Measurements from ENCODE around the gene HNRNPD. TPM values are rescaled to one million over a fixed set of nuclear protein-coding genes. Genes with fewer than 3 reads are reported as not detected.
A peak's percentile ranks its signal among the peaks of the same experiment; 100 is the strongest.

Gene HNRNPD
- 212 TPM for polyA plus RNA-seq (2013, experiment 1 of 2)
- 203 TPM for polyA plus RNA-seq (2013, experiment 2 of 2)

GRCh38 chr4:82373816-82374625 lies at the start of gene HNRNPD:
TSS of gene HNRNPD (minus strand) at chr4:82373991. CDS start at chr4:82373678, 313 bp downstream.
- peak within 1 kb of the TSS; percentile 99 for H3K18ac ChIP-seq (ENCODE audit: low read depth in 1 of 2, low read length in 2 of 2)
- WGBS = under 1% methylated on average over 82 of the region's 83 CpGs
- peak within 1 kb of the TSS; percentile 93 for H2BK5ac ChIP-seq (ENCODE audit: low read depth, low read length, poor library complexity, severe bottlenecking)
- peak; percentile 100 for DNase-seq
- peak within 1 kb of the TSS; percentile 98 for H2AFZ ChIP-seq (ENCODE audit: low read depth, low read length)
- H3K4me2 ChIP-seq (ENCODE audit: low read length, poor library complexity, severe bottlenecking) = peak within 1 kb of the TSS; percentile 96
- H3K23ac ChIP-seq (ENCODE audit: low read length in 2 of 2) = peak within 1 kb of the TSS; percentile 99 to 100
- peak within 1 kb of the TSS; percentile 97 to 99 for H3K4ac ChIP-seq (ENCODE audit: low read depth in 1 of 2, low read length in 2 of 2)
- peak within 1 kb of the TSS; percentile 75 for H2AK5ac ChIP-seq (ENCODE audit: low read length, severe bottlenecking)
- H3K36me3 ChIP-seq (ENCODE audit: control insufficient read depth in 1 of 2, insufficient read depth in 2 of 2, low read depth in 1 of 2, low read length in 2 of 2) = peaks cover 3 to 19% of the 10 kb centered on the region in 2 experiments
- H3K4me3 ChIP-seq (ENCODE audit: insufficient read depth in 1 of 2, low read depth in 1 of 2, low read length in 2 of 2) = peak within 1 kb of the TSS; percentile 93 to 99
- peak within 1 kb of the TSS; percentile 96 for H3K9ac ChIP-seq (ENCODE audit: low read length)
- H3K79me1 ChIP-seq (replicated peaks; ENCODE audit: low read length, poor library complexity, severe bottlenecking) = peaks cover 13% of the 10 kb centered on the region
- H2BK120ac ChIP-seq (ENCODE audit: low read depth, low read length) = peak within 1 kb of the TSS; percentile 91
- peak within 1 kb of the TSS; percentile 99 for H4K8ac ChIP-seq (ENCODE audit: low read length)
- H2BK12ac ChIP-seq (ENCODE audit: low read length in 2 of 2) = peak within 1 kb of the TSS; percentile 42 to 84
- H2BK15ac ChIP-seq (ENCODE audit: low read depth, poor library complexity, severe bottlenecking) = peak within 1 kb of the TSS; percentile 82
- H3K27me3 ChIP-seq (ENCODE audit: control insufficient read depth in 1 of 2, insufficient read depth in 1 of 2, low read length in 2 of 2) = no peaks in the 10 kb centered on the region
- H3K9me3 ChIP-seq (ENCODE audit: control insufficient read depth, low read length) = no peaks in the 10 kb centered on the region
- peak within 1 kb of the TSS; percentile 22 to 99 for H3K14ac ChIP-seq (ENCODE audit: low read length in 2 of 2)
- peak within 1 kb of the TSS; percentile 93 for H3K27ac ChIP-seq (ENCODE audit: low read length, poor library complexity, severe bottlenecking)
- peaks cover 6% of the 10 kb centered on the region for H3K4me1 ChIP-seq (ENCODE audit: control insufficient read depth, insufficient read depth, low read depth, low read length)
- H4K91ac ChIP-seq (ENCODE audit: low read length) = peak within 1 kb of the TSS; percentile 100

- H2BK12ac ChIP-seq (ENCODE audit: low read length in 2 of 2) = no peak overlapping the region
- no peak overlapping the region for H3K18ac ChIP-seq (ENCODE audit: low read depth in 1 of 2, low read length in 2 of 2)
- H3K4me2 ChIP-seq (ENCODE audit: low read length, poor library complexity, severe bottlenecking) = no peak overlapping the region
- no peak overlapping the region for H2BK15ac ChIP-seq (ENCODE audit: low read depth, poor library complexity, severe bottlenecking)
- H3K23ac ChIP-seq (ENCODE audit: low read length in 2 of 2) = no peak overlapping the region
- H2BK5ac ChIP-seq (ENCODE audit: low read depth, low read length, poor library complexity, severe bottlenecking) = no peak overlapping the region
- H3K4ac ChIP-seq (ENCODE audit: low read depth in 1 of 2, low read length in 2 of 2) = no peak overlapping the region
- no CpG with 5 or more reads among the region's 5 CpGs for WGBS
- no peak for DNase-seq
- no peak overlapping the region for H3K27ac ChIP-seq (ENCODE audit: low read length, poor library complexity, severe bottlenecking)
- no peaks in the 10 kb centered on the region for H3K27me3 ChIP-seq (ENCODE audit: control insufficient read depth in 1 of 2, insufficient read depth in 1 of 2, low read length in 2 of 2)
- H3K14ac ChIP-seq (ENCODE audit: low read length in 2 of 2) = no peak overlapping the region
- no peak overlapping the region for H2BK120ac ChIP-seq (ENCODE audit: low read depth, low read length)
- H3K9ac ChIP-seq (ENCODE audit: low read length) = no peak overlapping the region
- no peak overlapping the region for H4K91ac ChIP-seq (ENCODE audit: low read length)
- H3K4me1 ChIP-seq (ENCODE audit: control insufficient read depth, insufficient read depth, low read depth, low read length) = peaks cover 2% of the 10 kb centered on the region
- H4K8ac ChIP-seq (ENCODE audit: low read length) = no peak overlapping the region
- H2AK5ac ChIP-seq (ENCODE audit: low read length, severe bottlenecking) = no peak overlapping the region
- H3K4me3 ChIP-seq (ENCODE audit: insufficient read depth in 1 of 2, low read depth in 1 of 2, low read length in 2 of 2) = no peak overlapping the region
- no peaks in the 10 kb centered on the region for H3K9me3 ChIP-seq (ENCODE audit: control insufficient read depth, low read length)
- no peak overlapping the region for H2AFZ ChIP-seq (ENCODE audit: low read depth, low read length)
- H3K36me3 ChIP-seq (ENCODE audit: control insufficient read depth in 1 of 2, insufficient read depth in 2 of 2, low read depth in 1 of 2, low read length in 2 of 2) = peaks cover 6 to 59% of the 10 kb centered on the region in 2 experiments
- no peaks in the 10 kb centered on the region for H3K79me1 ChIP-seq (replicated peaks; ENCODE audit: low read length, poor library complexity, severe bottlenecking)
Observed at GRCh38 chr4:82422616-82423015, 48.8 kb upstream of the HNRNPD start.

GRCh38 chr4:82421796-82422560 lies 48.2 kb upstream of the HNRNPD start:
- no peak overlapping the region for H4K91ac ChIP-seq (ENCODE audit: low read length)
- H3K79me1 ChIP-seq (replicated peaks; ENCODE audit: low read length, poor library complexity, severe bottlenecking) = no peaks in the 10 kb centered on the region
- DNase-seq = no peak
- peaks cover 5 to 53% of the 10 kb centered on the region in 2 experiments for H3K36me3 ChIP-seq (ENCODE audit: control insufficient read depth in 1 of 2, insufficient read depth in 2 of 2, low read depth in 1 of 2, low read length in 2 of 2)
- H3K18ac ChIP-seq (ENCODE audit: low read depth in 1 of 2, low read length in 2 of 2) = no peak overlapping the region
- H2BK120ac ChIP-seq (ENCODE audit: low read depth, low read length) = no peak overlapping the region
- H3K4me2 ChIP-seq (ENCODE audit: low read length, poor library complexity, severe bottlenecking) = no peak overlapping the region
- H3K14ac ChIP-seq (ENCODE audit: low read length in 2 of 2) = no peak overlapping the region
- no peak overlapping the region for H3K27ac ChIP-seq (ENCODE audit: low read length, poor library complexity, severe bottlenecking)
- H4K8ac ChIP-seq (ENCODE audit: low read length) = no peak overlapping the region
- H3K9ac ChIP-seq (ENCODE audit: low read length) = no peak overlapping the region
- H2BK12ac ChIP-seq (ENCODE audit: low read length in 2 of 2) = no peak overlapping the region
- H2BK15ac ChIP-seq (ENCODE audit: low read depth, poor library complexity, severe bottlenecking) = no peak overlapping the region
- no peak overlapping the region for H2BK5ac ChIP-seq (ENCODE audit: low read depth, low read length, poor library complexity, severe bottlenecking)
- H3K4ac ChIP-seq (ENCODE audit: low read depth in 1 of 2, low read length in 2 of 2) = no peak overlapping the region
- H2AFZ ChIP-seq (ENCODE audit: low read depth, low read length) = no peak overlapping the region
- no peak overlapping the region for H3K4me3 ChIP-seq (ENCODE audit: insufficient read depth in 1 of 2, low read depth in 1 of 2, low read length in 2 of 2)
- peaks cover 2% of the 10 kb centered on the region for H3K4me1 ChIP-seq (ENCODE audit: control insufficient read depth, insufficient read depth, low read depth, low read length)
- H3K9me3 ChIP-seq (ENCODE audit: control insufficient read depth, low read length) = no peaks in the 10 kb centered on the region
- H2AK5ac ChIP-seq (ENCODE audit: low read length, severe bottlenecking) = no peak overlapping the region
- WGBS = 95% methylated on average over 11 of the region's 13 CpGs
- H3K23ac ChIP-seq (ENCODE audit: low read length in 2 of 2) = no peak overlapping the region
- no peaks in the 10 kb centered on the region for H3K27me3 ChIP-seq (ENCODE audit: control insufficient read depth in 1 of 2, insufficient read depth in 1 of 2, low read length in 2 of 2)

- 88% methylated on average over 2 of the region's 3 CpGs for WGBS
- Histone ChIP-seq H3K4ac (ENCODE audit: low read depth in 1 of 2, low read length in 2 of 2) (no peak overlapping the region), H4K91ac (ENCODE audit: low read length) (no peak overlapping the region), H2AFZ (ENCODE audit: low read depth, low read length) (no peak overlapping the region), H2BK15ac (ENCODE audit: low read depth, poor library complexity, severe bottlenecking) (no peak overlapping the region), H2BK12ac (ENCODE audit: low read length in 2 of 2) (no peak overlapping the region), H3K4me1 (ENCODE audit: control insufficient read depth, insufficient read depth, low read depth, low read length) (peaks cover 1% of the 10 kb centered on the region), H3K4me3 (ENCODE audit: insufficient read depth in 1 of 2, low read depth in 1 of 2, low read length in 2 of 2) (no peak overlapping the region), H3K18ac (ENCODE audit: low read depth in 1 of 2, low read length in 2 of 2) (no peak overlapping the region), H3K9ac (ENCODE audit: low read length) (no peak overlapping the region), H3K14ac (ENCODE audit: low read length in 2 of 2) (no peak overlapping the region), H3K36me3 (ENCODE audit: control insufficient read depth in 1 of 2, insufficient read depth in 2 of 2, low read depth in 1 of 2, low read length in 2 of 2) (peaks cover 0 to 27% of the 10 kb centered on the region in 2 experiments), H3K79me1 (replicated peaks; ENCODE audit: low read length, poor library complexity, severe bottlenecking) (no peaks in the 10 kb centered on the region), H3K27me3 (ENCODE audit: control insufficient read depth in 1 of 2, insufficient read depth in 1 of 2, low read length in 2 of 2) (no peaks in the 10 kb centered on the region), H3K23ac (ENCODE audit: low read length in 2 of 2) (no peak overlapping the region), H2BK5ac (ENCODE audit: low read depth, low read length, poor library complexity, severe bottlenecking) (no peak overlapping the region), H3K9me3 (ENCODE audit: control insufficient read depth, low read length) (no peaks in the 10 kb centered on the region), H2AK5ac (ENCODE audit: low read length, severe bottlenecking) (no peak overlapping the region), H3K4me2 (ENCODE audit: low read length, poor library complexity, severe bottlenecking) (no peak overlapping the region), H2BK120ac (ENCODE audit: low read depth, low read length) (no peak overlapping the region), H3K27ac (ENCODE audit: low read length, poor library complexity, severe bottlenecking) (no peak overlapping the region), H4K8ac (ENCODE audit: low read length) (no peak overlapping the region)
- no peak for DNase-seq
Observed at GRCh38 chr4:82419451-82419850, 45.7 kb upstream of the HNRNPD start.
